Activated CD8-positive, alpha-beta memory T cell treated with anti-CD3 and anti-CD28 coated beads for 4 hours (primary cell): ENCODE measurements around the gene CRELD2.
A peak's percentile ranks its signal among the peaks of the same experiment; 100 is the strongest.

ENCODE experiments used
- DNase-seq, 2 donors: peaks; one replicate each; pipeline ENCODE4 v3.0.0-alpha.2; 2020; ENCODE audit warnings: low read depth in 2 of 2

Gene CRELD2

DNA sequence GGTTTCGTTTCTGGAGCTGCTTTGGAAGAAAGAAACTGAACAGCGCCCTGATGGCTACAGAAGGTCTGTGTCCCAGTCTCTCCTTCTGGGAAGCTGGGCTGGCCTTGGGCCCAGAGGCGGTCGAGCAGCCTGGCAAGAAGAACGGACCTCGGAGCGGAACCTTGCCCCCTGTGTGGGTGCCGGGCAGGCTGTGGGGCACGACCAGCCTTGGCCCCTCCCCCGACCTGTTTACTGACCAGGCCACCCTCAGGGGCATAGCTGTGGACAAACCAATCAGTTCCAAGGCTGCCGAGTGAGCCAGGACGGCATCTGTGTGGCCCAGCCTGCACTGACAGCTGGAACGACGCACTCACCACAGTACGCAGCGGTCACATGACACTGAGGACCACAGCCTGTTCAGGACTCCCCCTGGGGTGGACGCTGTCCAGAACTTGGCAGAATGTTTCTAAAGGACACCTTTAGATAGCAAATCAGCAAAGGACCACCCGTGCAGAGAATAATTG, 49.3 kb downstream of the CRELD2 start:
- no peak for DNase-seq

- no peak for DNase-seq
These were observed 49.9 kb downstream of the CRELD2 start for GRCh38 chr22:49968313-49968830.

DNA sequence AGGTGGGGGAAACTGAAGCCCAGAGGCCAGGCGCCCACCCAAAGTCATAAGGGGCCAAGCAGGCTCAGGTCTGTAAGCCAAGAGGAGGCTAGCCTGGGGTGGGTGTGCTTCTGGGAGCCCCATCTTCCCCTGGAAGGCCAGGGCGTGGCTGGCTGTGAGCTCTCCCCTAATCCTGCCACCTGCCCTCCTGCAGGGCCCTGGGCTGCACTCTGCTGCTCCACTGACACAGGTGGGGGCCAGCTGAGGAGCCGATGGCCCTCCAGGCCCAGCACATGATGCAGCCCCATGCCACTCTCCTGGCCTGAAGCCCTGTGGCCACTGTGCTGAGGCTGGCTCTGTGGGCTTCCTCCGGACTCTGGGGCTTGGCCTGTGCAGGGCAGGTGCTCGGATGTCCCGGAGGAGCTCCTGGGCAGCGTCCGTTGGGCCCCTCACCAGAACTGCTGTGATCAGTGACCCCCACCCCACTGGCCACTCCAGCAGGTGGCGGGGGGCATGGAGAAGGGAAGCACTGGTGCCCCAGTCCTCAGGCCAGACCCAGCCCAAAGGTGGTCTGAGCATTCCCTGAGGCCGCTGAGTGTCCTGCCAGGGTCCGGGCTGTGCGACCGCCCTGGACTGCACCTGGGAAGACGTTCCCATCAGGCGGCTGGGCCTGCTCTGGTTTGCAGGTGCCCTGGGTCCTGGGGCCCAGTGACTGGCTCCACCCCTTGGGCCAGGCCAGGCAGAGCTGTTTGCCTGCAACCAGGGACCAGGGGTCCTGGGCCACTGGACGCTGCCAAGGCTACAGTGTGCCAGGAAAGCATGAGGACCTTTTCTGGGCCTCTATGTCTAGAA, 50.6 kb downstream of the CRELD2 start:
- DNase-seq, result no peak

- no peak for DNase-seq
These were observed 51.5 kb downstream of the CRELD2 start for GRCh38 chr22:49969751-49970527.

- DNase-seq, result peak; percentile 93 to 97
These were observed 52.2 kb downstream of the CRELD2 start for GRCh38 chr22:49970528-49971231.

DNA sequence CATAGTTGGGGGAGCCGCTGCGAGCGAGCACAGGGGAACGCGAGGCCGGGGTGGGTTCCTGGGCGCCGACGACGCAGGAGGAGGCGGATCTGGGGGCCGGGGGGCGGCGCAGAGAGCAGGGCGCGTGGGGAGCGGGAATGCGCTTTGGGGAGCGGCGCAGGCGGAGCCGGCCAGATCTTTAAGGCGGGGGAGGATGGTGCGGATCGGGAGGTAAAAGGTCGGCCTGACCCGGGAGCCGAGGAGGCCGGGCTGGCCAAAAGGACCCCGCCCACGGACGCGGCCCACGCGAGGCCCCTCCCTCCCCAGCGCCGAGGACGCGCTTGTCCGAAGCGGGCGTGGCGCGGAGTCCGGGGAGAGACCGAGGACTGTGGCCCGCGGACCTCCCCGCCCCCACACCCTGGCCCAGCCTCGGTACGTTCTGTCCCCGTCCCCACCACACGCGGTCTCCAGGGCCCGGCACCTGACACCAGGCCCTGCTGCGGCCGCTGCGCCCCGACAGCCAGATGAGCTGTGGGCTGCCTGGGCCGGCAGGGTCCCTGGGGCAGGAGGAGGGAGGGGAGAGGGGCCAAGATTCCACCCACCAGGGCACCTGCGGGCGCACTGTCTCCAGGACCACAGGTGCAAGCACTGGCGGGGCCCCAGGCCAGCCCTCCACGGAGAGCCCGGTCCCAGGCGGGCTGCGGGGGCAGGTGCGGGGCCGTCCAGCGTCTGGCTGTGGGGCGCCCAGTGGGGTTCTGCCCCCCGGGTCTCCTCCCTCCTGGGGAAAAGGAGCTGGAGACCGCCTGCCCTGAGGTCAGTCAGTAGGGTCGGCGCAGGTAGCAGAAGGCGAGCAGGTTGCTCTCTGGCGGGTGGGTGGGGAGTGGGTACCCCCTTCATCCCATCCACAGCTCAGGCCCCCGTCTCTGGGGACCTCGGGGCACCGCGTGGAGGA, 53.1 kb downstream of the CRELD2 start:
- peak; percentile 62 to 70 for DNase-seq

DNA sequence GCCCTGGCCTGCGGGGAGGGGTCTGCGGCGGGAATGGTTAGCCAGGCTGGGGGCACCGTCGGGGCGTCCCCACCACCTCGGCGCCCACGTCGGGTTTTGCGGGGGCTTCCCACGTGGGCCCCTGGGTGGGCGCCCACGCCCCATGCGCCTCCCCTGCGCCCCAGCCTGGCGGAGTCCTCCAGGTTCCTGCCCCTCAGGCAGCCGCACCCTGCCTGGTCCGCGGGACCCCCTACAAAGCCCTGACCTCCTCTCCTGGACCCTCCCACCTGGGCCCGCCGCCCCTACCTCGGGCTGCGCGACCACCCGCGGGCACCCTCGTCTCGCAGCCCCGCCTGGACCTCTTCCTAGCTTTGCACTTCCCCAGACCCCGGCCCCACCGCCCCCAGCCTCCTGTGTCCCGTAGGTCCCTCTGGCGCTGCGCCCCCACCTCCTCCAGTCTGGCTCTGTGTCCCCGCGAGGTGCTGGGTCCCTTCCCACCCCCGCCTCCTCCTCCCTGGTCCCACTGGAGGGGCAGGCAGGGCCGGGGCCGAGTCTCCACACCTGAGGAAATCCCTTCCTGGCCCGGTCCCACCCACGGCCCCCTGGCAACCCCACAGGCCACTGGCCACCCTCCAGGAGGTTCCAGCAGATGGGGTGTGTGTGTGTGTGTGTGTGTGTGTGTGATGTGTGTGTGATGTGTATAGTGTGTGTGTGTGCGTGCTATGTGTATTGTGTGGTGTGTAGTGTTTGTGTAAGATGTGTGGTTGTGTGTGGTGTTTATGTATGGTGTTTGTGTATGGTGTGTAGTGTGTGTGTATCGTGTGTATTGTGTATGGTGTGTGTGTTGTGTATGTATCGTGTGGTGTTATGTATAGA, 54.0 kb downstream of the CRELD2 start:
- DNase-seq, result no peak

GRCh38 chr22:49973018-49973961, 54.9 kb downstream of the CRELD2 start:
- no peak for DNase-seq

DNA sequence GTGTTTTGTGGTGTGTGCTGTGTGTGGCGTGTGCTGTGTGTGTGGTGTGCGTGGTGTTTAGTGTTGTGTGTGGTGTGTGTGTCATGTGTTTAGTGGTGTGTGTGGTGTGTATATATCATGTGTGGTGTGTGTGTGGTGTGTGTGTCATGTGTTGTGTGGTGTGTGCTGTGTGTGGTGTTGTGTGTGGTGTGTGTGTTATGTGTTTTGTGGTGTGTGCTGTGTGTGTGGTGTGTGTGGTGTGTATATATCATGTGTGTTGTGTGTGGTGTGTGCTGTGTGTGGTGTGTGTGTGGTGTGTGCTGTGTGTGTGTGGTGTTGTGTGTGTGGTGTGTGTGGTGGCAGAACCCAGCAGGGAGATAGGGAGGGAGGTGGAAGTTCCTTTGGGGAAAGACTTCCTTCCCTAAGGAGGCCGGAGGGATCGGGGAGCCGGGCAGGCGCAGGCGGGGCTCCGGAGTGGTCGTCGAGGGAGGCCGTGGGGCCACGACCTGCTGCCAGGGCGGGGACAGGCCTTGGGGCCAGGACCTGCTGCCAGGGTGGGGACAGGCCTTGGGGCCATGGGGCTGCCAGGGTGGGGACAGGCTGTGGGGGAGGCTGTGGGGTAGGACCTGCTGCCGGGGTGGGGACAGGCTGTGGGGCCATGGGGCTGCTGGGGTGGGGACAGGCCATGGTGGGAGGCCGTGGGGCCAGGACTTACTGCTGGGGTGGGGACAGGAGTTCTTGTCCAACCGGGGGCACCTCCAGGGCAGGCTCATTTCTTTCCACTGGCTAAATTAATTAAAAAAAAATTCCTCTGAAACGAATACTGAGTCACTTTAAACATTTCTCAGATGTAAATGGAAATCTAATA, 57.3 kb downstream of the CRELD2 start:
- no peak for DNase-seq

DNA sequence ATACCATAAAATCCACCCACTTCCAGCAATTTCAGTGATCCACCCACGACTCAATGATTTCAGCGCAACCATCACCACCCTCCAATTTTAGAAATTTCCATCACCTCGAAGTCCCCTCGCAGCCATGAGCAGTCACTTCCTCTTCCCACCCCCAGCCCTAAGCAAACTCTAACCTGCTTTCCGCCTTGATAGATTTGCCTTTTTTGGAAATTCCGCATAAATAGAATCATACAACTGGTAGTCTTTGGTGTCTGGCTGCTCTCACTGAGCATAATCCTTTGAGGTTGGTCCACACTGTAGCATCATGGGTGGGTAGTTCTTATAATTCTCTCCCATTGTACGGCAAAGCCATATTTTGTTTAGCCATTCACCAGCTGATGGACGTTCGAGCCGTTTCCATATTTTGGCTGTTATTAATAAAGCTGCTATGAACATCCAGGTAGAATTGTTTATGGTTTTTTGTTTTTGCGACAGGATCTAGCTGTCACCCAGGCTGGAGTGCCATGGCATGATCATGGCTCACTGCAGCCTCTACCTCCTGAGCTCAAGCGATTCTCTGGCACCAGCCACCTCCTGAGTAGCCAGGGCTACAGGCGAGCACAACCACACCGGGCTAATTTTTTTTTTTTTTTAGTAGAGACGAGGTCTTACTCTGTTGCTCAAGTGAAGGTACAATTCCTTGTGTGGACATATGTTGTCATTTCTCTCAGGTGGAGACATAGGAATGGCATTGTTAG, 58.2 kb downstream of the CRELD2 start:
- DNase-seq, result peak in 1 of 2 donors; percentile 70
